Effector CD4-positive, alpha-beta T cell (primary cell): ENCODE results near the gene NSUN7.
A peak's percentile ranks its signal among the peaks of the same experiment; 100 is the strongest.

Experiments
- DNase-seq: peaks from one replicate; pipeline ENCODE4 v3.0.0-alpha.2; 2020

Gene NSUN7

GRCh38 chr4:40848940-40849339 is 99.2 kb downstream of the NSUN7 start:
- no peak for DNase-seq

- DNase-seq: no peak
Observed at GRCh38 chr4:40850496-40850895, 100.7 kb downstream of the NSUN7 start.

GRCh38 chr4:40856277-40856839 is 106.6 kb downstream of the NSUN7 start:
- DNase-seq: no peak

- peak; percentile 2 for DNase-seq
Observed at GRCh38 chr4:40856840-40857362, 107.1 kb downstream of the NSUN7 start.

DNA sequence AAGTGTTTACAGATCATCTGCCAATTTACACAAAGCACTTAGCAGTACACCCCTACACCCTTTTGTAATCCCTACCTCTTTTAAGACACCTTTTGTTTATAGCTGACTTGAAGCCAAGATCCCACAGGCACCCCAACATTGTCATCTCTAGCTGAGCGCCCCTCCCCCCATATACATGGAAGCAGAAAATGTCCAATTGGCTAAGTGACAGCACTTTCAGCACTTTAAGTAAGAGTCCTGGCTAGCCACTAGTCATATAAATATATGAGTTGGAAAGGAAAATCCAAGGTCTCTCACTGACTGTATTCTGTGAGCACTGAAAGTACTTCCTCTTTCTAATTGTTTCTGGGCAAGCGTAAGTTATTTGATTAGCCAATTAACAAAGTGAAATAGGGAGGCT is 108.2 kb downstream of the NSUN7 start:
- no peak for DNase-seq

DNA sequence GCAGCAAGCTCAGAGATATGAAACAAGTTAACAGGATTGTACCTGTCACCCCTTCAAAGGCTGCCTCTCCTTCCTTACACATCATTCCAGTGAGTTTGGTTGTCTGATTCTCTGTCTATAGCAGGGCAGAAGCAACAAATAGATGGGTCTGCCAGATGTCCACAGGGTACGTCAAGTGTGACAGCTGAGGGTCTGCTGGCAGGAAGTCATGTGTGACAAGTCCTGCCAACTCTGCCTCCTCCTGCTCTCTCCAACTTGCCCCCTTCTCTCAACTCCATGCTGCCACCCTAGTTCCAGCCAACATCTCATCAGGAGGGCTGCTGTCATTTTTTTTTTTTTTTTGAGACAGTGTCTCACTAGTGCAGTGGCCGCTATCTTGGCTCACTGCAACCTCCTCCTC is 109.2 kb downstream of the NSUN7 start:
- no peak for DNase-seq
